GM18502 (cell line): ENCODE data around the gene OOSP4B.
"Not testable (repeated sequence)": the region's sequence is repeated elsewhere in the genome, so short reads cannot be mapped to it uniquely, and the experiment has no call there.

Source experiments
- ATAC-seq: cut with Tn5 transposase; IDR thresholded peaks from one replicate; pipeline ENCODE4 v1.9.1; 2021; ENCODE audit warnings: mild to moderate bottlenecking; ENCODE audit not compliant: unreplicated experiment, poor library complexity

The OOSP4B gene

DNA sequence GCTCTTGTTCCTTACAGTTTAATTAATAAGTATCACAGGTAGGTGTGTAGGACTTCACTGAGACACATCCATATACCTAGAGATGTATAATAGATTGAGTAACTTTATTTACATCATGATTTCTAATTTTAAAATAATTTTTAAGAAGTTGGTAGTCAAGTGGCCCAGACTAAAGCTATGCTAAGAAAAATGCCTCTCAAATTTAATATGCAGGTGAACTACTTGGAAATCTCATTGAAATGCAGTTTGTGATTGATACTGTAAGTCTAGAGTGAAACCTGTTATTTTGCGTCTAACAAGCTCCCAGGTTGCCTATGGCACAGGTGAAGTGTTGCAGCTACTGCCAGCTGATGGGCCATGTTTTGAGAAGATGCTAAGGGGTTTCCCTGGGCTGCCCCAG lies at the start of gene OOSP4B:
TSS of gene OOSP4B (plus strand) at position 301 of the 400 bp plus-strand sequence.
- no peak for ATAC-seq

DNA sequence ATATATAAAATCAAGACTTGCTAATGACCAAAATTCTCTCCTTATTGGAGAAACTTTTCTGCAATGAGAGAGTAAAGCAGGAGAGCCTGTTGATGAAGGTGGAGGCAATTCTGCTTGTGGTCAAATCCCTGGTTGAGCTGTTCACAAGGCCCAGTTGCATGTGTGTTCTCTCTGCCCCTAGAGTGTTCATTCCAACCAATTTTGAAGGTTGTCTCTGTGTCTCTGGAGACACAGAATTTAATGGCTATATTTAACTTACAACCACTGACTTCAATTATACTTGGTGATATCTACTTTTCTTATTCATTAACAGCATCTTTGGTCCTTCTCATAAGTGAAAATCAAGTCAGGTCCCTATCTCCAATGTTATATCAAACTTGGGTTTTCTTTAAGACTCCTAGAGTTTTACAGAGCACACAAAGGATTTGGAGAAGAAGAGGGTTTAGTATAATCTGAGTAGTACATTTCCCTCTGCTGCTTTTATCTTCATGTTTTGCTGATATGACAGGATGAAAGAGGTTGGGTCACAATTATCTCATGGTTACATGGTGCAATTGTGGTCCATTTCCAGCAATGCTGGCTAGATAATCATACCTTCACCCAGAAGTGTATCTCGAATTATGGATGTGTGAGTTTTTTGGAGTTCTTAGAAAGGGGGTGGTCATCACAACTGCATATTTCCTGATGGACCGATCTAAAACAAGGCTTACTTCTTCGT lies 49.1 kb upstream of the OOSP4B start:
- no peak for ATAC-seq

DNA sequence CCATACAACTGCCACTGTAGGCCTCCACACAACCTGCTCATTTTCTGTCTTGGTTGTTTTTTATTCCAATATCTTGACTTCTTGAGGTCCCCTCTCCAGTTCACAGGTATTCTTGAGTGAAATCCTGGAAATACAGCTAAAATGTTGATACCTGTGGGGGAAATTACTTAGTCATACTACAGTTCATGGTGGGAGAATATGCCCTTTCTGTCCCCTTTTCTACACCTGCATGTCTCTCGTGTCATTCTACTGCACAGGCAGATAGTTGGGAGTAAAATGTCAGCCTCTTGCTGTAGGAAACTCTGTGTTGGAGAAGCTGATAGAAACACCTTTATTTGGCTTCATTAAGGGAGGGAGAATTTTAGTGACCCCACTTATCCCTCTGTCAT lies 48.6 kb upstream of the OOSP4B start:
- no peak for ATAC-seq

DNA sequence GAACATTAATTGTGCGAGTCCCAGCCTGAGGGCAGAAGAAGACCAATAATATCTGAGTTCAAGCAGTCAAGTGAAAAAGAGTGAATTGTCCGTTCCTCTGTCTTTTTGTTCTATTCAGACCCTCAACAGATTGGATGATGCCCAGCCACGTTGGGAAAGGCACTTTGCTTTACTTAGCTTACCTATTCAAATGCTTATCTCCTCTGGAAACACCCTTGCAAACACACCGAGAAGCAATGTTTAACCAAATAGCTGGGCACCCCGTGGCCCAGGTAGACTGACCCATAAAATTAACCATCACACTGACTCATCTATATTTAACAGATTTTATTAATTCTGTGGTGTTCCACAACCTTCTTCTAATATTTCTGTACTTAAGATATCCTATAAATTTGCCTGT lies 43.9 kb upstream of the OOSP4B start:
- no peak for ATAC-seq

DNA sequence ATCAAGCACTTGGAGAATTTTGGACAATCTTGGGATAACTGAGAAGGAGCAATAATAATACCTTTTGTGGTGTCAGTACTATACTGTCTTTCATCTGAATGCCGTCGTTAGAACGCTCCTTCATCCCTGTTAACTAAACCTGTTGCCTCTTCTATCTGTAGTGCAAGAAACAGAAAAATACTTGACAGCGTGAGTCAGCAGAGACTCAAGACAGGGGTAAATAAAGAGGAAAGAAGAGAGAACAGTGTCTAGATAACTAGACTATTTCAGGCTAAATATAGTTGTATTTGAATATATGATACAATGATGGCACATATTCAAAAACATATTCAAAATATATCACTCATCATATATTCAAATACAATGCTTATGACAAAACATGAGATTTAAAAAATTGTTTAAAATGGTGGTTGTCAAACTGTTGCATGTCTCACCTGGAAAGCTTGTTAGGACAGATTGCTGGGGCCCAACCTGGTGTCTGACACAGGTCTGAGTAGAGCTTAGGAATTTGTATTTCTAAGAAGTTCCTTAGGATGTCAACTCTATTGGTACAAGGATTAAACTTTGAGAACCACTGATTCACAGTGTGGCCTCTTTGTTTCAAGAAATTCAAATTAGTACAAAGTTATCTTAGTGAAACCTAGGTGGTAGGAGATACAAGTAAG lies 35.7 kb upstream of the OOSP4B start:
- no peak for ATAC-seq

DNA sequence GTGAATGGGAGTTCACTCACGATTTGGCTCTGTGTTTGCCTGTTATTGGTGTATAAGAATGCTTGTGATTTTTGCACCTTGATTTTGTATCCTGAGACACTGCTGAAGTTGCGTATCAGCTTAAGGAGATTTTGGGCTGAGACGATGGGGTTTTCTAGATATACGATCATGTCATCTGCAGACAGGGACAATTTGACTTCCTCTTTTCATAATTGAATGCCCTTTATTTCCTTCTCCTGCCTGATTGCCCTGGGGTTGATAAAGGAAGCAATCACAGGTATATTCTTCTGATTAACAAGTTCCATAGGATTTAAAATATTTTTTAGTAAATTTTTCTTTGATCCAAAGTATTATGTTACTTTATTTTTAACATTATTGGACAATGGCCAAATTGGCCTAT lies 34.9 kb upstream of the OOSP4B start:
- ATAC-seq, result not testable (repeated sequence)

DNA sequence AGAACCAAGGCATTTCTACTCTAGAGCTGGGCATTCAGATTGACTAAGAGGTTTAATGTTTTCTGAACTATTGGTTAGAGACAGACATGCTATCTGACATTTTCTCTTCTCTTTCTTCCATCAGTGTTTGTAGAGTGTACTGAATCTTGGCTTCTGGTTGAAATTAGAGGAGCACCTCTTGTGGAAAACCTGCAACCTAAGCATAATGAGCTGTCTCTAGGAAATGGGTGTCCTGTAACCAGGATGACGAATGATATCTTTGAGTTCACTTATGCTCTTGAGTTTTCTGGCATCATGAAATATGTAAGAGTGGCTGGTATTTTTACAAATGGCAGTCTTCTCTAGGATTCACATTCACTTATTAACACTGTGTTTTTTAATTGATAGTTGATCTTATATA lies 33.8 kb upstream of the OOSP4B start:
- ATAC-seq, result no peak

DNA sequence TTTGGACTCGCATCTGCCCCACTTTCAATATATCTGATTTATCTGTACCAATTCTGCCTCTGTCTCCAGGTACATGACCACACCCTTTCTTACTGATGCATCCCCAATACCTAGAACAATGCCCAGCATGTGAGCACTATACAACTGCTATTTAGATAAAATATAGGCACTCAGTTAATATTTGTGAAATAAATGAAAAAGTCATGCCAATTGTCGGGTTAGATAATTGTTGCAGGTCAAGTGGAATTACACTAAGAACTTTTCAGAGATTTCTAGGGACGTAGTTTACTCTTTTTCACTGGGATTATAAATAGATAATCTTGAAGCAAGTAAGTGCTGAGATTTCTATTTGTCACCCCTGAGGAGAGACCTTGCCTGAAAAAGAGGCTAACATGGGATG lies 32.6 kb upstream of the OOSP4B start:
- no peak for ATAC-seq

DNA sequence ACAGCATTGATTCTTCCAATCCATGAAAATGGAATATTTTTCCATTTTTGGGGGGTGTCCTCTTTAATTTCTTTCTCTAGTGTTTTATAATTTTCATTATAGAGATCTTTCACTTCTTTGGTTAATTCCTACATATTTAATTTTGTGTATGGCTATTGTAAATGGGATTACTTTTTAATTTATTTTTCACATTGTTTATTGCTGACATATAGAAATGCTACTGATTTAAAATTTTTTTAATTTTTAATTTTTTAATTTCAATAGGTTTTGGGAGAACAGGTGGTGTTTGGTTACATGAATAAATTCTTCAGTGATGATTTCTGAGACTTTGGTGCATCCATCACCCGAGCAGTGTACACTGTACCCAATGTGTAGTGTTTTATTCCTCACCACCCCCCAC lies 26.6 kb upstream of the OOSP4B start:
- no peak for ATAC-seq

DNA sequence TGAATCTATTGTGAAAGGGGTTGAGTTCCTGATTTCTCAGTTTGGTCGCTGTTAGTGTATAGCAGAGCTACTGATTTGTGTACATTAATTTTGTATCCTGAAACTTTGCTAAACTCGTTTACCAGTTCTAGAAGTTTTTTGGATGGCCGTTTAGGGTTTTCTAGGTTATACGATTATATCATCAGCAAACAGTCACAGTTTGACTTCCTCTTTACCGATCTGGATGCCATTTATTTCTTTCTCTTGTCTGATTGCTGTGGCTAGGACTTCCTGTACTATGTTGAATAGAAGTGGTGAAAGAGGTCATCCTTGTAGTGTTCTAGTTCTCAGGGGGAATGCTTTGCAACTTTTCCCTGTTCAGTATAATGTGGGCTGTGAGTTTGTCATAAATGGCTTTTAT lies 24.6 kb upstream of the OOSP4B start:
- no peak for ATAC-seq

DNA sequence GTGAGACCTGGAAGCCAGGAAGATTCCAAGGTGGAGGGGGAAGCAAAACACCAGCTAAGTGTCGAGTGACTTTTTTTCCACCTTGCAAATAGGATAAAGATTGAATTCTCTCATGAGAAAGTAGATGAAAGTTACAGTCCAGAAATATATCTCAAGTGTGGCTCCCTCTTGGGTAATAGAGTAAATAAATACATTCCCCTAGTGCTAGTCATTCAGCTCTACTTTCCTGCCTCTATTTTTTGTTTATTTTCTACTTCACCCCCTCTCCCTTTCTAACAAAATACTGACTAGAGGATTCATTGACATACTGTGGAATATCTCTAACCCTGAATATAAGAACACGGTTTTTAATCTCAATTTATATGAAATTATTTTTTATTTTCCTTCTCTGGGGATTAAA lies 19.2 kb upstream of the OOSP4B start:
- ATAC-seq, result no peak

DNA sequence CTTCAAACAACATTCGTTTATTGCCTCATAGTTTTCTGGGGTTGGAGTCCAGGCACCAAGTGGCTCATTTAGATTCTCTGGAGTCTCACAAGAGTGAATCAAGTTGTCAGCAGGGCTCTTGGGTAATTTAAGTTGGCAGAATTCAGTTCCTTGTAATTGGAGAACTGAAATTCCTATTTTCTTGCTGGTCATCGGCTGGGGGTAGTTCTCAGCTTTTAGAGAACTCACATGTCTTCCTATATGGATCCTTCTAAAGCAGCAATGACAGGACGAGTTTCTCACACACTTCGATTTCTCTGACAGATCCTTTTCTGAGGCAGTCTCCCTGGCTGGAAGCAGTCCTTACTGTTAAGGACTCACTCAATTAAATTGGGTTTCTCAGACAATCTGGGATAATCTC lies 17.3 kb upstream of the OOSP4B start:
- no peak for ATAC-seq

DNA sequence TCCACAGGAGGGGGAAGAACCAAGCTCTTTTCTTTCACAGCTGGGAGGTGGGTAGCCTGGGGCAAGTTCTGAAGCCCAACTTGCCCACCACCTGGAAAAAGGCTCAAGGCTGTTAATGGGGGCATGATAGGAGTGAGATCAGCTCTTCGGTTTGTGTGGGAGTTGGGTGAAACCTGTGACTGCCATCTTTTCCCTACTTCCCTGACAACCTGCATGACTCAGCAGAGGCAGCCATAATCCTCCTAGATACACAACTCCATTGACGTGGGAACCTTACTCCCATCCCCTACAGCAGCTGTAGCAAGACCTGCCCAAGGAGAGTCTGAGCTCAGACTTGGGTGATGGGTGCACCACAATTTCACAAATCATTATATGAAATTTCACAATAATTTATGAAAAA lies 13.3 kb upstream of the OOSP4B start:
- ATAC-seq, result no peak

DNA sequence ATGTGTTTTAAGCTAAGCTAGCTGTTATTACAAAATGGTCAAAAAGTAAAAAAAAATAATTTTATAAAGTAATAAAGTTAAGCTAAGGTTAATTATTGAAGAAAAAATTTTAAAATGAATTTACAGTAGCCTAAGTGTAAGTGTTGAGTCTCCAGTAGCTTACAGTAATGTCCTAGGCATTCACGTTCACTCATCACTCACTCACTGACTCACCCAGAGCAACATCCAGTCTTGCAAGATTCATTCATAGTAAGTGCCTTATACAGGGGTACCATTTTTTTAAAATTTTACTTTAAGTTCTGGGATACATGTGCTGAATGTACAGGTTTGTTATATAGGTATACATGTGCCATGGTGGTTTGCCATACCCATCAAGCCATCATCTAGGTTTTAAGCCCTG lies 11.6 kb upstream of the OOSP4B start:
- no peak for ATAC-seq

DNA sequence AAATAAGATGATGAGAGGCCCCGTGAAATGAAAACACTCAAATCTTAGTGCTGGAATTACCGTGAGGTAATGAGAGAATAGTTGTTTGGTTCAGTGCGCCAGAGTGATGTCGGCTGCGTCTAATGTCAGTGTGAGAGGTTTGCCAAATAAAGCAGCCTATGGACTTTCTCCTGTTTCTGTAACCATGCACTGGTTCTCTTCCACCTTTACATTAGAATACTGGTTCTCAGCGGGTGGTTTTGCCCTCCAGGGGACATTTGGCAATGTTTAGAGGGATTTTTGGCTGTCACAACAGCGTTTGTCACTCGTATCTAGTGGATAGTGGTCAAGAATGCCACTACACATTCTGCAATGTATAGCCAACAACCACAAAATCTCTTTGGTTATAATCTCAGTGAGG lies 1.1 kb downstream of the OOSP4B start:
- ATAC-seq, result no peak

DNA sequence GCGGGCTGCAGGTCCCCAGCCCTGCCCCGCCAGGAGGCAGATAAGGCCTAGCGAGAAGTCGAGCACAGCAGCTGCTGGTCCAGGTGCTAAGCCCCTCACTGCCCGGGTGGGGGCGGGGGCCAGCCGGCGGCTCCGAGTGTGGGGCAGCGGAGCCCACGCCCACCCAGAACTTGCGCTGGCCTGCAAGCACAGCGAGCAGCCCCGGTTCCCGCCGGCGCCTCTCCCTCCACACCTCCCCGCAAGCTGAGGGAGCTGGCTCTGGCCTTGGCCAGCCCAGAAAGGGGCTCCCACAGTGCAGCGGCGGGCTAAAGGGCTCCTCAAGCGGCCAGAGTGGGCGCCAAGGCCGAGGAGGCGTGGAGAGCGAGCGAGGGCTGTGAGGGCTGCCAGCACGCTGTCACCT lies 3.4 kb downstream of the OOSP4B start:
- not testable (repeated sequence) for ATAC-seq

DNA sequence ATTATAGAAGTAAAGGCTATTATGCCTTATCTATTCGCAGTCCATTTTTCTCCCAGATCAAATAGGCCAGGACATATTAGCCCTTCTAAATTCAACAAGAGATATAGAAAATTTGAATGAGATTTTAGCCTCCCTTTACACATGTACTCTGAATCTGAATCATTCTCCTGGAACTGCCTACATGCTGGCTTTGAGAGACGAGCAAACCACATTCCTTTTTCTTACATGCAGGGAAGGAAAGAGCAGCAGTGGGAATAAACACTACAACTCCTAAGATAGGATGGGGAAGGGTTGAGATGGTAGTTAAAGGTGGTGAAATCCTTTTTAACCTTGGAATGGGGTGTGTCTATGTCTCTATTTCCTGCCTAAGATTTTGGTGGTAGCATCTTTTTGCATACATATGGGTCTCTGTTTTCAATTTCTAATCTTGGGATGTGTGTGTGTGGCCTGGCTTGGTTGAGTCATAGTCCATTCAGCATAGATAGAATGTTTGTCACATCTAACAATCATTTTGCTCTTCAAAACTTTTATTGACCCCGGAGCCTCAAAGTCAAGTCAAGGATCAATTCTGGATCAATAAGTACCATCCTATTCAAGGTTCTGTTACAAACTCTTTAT lies 12.1 kb downstream of the OOSP4B start:
- ATAC-seq, result no peak

DNA sequence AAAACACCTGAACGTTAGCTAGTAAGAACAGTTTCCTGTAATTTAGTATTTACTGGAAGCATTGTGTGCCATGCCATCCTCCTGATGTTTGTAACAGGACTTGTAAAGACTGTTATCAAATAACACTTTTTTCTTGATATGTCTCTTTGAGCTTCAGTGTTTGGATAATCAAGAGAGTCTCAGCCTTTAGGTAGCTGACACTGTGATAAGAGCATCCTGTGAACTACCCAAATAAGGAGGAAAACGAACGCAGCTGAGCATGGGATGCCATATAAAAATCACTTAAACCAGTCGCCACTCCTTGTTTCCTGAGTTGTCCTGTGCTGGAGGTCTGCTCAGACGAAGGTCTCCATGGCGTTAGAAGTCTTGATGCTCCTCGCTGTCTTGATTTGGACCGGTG lies 23.1 kb downstream of the OOSP4B start, which contains the start of gene OOSP2:
TSS of gene OOSP2 (plus strand) at position 301 of the 400 bp plus-strand sequence. CDS start at position 352, 51 bp downstream.
- no peak for ATAC-seq

DNA sequence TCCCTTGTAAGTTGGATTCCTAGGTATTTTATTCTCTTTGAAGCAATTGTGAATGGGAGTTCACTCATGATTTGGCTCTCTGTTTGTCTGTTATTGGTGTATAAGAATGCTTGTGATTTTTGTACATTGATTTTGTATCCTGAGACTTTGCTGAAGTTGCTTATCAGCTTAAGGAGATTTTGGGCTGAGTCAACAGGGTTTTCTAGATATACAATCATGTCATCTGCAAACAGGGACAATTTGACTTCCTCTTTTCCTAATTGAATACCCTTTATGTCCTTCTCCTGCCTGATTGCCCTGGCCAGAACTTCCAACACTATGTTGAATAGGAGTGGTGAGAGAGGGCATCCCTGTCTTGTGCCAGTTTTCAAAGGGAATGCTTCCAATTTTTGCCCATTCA lies 33.4 kb downstream of the OOSP4B start:
- ATAC-seq, result not testable (repeated sequence)

DNA sequence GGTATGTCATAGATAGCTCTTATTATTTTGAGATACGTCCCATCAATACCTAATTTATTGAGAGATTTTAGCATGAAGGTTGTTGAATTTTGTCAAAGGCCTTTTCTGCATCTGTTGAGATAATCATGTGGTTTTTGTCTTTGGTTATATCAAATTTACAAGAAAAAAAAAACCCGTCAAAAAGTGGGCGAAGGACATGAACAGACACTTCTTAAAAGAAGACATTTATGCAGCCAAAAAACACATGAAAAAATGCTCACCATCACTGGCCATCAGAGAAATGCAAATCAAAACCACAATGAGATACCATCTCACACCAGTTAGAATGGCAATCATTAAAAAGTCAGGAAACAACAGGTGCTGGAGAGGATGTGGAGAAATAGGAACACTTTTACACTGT lies 33.9 kb downstream of the OOSP4B start:
- not testable (repeated sequence) for ATAC-seq

DNA sequence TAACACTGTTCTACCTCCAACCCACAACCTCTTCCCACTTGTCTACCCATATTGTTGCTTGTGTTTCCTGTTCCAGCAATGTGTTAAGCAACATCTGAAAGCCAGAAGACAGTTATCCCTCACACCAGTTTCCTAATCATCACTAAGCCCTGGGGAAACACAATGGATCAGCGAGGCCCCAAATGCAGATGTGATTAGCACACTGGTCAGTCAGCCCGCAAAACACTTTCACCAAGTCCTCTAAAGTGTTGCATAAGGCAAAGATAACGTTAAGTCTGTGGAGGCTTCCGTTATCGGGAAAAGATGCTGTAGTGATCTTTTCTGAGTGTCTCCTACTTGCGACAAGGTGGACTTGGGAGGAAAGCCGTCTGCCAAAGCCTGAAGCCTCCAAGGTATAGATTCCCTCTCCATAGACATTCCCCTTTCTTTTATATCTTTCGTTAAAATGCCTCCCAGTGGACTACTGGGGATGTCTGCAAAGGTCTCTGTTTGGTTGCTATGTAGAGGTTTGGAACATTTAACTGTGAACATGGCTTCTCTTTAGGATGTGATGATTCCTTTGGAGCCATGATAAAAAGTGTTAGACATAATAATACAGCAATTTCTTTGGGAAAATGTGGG lies 39.5 kb downstream of the OOSP4B start, which contains the start of gene MS4A3:
TSS of gene MS4A3 (plus strand) at position 317 of the 621 bp plus-strand sequence. CDS start 4,496 bp downstream, outside the sequence.
- ATAC-seq, result no peak
